Measurements from ENCODE around the gene CYP1B1. TPM values are rescaled to one million over a fixed set of nuclear protein-coding genes. Genes with fewer than 3 reads are reported as not detected.
"Not testable (repeated sequence)": the region's sequence is repeated elsewhere in the genome, so short reads cannot be mapped to it uniquely, and the experiment has no call there.

The CYP1B1 gene
- total RNA-seq, 4 donors from 2014 or later, result 42.8 to 118 (median 54.5) TPM

DNA sequence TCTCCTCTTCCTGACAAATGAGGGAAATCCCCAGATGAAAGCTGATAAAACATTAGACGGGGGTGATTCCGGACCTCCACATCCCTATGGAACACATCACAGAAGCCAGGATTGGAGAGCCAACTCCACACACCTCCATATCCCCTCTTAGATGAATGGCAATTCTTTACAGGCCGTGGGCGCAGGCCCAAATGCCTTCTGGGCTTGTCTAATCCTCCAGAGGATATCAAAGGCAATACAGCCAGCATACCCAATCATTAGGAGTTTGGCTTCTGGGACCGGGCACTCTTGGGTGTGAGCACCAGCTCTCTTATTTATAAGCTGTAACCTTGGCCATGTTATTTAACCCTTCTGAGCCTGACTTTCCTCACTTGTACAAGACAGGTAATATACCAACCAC is 15.0 kb upstream of the CYP1B1 start:
- Histone ChIP-seq H3K9me3 (no peaks in the 10 kb centered on the region), H3K27ac (peak overlapping the region; percentile 69 to 78), H3K4me3 (no peak overlapping the region), H3K36me3 (no peaks in the 10 kb centered on the region), H3K27me3 (no peaks in the 10 kb centered on the region), H3K4me1 (peaks cover 3 to 6% of the 10 kb centered on the region in 2 donors)
- TF ChIP-seq, protein P1, sequence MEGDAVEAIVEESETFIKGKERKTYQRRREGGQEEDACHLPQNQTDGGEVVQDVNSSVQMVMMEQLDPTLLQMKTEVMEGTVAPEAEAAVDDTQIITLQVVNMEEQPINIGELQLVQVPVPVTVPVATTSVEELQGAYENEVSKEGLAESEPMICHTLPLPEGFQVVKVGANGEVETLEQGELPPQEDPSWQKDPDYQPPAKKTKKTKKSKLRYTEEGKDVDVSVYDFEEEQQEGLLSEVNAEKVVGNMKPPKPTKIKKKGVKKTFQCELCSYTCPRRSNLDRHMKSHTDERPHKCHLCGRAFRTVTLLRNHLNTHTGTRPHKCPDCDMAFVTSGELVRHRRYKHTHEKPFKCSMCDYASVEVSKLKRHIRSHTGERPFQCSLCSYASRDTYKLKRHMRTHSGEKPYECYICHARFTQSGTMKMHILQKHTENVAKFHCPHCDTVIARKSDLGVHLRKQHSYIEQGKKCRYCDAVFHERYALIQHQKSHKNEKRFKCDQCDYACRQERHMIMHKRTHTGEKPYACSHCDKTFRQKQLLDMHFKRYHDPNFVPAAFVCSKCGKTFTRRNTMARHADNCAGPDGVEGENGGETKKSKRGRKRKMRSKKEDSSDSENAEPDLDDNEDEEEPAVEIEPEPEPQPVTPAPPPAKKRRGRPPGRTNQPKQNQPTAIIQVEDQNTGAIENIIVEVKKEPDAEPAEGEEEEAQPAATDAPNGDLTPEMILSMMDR (IDR thresholded peaks at IDR 0.05), result no peak
- TF ChIP-seq POLR2A (IDR thresholded peaks at IDR 0.05), result no peak
- DNase-seq, result no peak
- intact Hi-C loops (cut with DNase I; ENCODE audit: low total_unique reads), result no loop called here

DNA sequence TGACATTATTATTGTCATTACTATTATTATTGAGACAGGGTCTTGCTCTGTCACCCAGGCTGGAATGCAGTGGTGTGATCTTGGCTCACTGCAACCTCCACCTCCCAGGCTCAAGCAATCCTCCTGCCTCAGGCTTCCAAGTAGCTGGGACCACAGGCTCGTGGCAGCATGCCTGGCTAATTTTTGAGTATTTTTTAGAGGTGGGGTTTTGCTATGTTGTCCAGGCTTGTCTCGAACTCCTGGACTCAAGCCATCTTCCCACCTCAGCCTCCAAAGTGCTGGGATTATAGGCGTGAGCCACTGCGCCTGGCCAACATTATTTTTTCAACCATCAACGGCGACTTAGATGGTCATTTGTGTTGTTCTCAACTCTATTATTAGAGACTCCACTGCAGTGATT is 14.3 kb upstream of the CYP1B1 start:
- H3K4me1 ChIP-seq; H3K27ac ChIP-seq; DNase-seq; H3K9me3 ChIP-seq; H3K36me3 ChIP-seq; intact Hi-C loops (cut with DNase I; ENCODE audit: low total_unique reads); H3K4me3 ChIP-seq; H3K27me3 ChIP-seq: not testable (repeated sequence)

DNA sequence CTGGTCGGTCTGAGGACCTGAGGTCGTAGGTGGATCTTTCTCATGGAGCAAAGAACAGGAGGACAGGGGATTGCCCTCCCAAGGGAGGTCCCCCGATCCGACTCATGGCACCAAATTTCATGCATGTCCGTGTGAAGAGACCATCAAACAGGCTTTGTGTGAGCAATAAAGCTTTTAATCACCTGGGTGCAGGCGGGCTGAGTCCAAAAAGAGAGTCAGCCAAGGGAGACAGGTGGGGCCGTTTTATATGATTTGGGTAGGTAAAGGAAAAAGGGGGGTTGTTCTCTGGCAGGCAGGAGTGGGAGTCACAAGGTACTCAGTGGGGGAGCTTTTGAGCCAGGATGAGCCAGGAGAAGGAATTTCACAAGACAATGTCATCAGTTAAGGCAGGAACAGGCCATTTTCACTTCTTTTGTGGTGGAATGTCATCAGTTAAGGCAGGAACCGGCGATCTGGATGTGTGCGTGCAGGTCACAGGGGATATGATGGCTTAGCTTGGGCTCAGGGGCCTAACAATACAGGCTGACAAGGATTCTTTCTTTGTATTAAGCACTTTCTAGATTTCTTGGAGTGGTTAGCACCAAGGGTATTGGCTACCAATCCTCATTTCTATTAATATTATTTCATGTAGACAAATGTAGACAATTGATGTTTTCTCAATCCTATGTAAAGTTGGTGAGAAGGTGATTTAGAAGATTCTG is 10.2 kb upstream of the CYP1B1 start:
- H3K27ac ChIP-seq; H3K4me3 ChIP-seq; H3K9me3 ChIP-seq; H3K4me1 ChIP-seq; intact Hi-C loops (cut with DNase I; ENCODE audit: low total_unique reads); H3K36me3 ChIP-seq; DNase-seq; H3K27me3 ChIP-seq: not testable (repeated sequence)

DNA sequence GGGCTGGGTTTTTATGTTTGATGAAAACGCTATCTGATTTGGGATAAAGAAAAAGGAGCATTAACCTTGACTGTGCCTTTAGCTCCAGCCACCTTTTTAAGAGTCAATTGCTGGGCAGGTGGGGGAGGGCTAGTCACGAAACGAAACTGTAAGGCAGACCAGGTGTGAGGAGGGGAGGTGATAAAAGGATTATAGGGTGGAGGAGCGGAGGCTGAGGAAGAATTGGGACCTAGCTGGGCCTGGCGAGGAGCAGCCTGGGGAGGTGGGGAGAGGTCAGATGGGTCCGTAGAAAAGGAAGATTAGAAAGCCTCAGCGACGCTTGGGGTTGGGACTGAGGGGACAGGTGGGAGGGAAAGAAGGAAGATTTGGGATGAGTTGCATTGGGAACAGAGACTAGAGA is 8.6 kb upstream of the CYP1B1 start:
- H3K4me1 ChIP-seq; H3K27ac ChIP-seq; H3K27me3 ChIP-seq; DNase-seq; intact Hi-C loops (cut with DNase I; ENCODE audit: low total_unique reads); H3K4me3 ChIP-seq; H3K36me3 ChIP-seq; H3K9me3 ChIP-seq: not testable (repeated sequence)

DNA sequence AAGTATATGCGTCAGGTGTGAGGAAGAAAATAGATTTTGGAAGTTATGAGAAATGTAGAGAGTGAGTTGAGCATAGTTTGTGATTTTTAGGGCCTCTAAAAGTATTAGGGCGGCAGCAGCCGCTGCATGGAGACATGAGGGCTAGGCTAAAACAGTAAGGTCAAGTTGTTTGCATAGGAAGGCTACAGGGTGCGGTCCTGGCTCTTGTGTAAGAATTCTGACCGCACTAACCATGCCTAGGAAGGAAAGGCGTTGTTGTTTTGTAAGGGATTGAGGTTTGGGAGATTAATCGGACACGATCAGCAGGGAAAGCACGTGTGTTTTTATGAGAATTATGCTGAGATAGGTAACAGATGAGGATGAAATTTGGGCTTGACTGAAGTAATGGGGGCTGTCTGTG is 6.8 kb upstream of the CYP1B1 start:
- intact Hi-C loops (cut with DNase I; ENCODE audit: low total_unique reads); H3K36me3 ChIP-seq; H3K9me3 ChIP-seq; H3K4me3 ChIP-seq; H3K27ac ChIP-seq; DNase-seq; H3K4me1 ChIP-seq; H3K27me3 ChIP-seq: not testable (repeated sequence)

DNA sequence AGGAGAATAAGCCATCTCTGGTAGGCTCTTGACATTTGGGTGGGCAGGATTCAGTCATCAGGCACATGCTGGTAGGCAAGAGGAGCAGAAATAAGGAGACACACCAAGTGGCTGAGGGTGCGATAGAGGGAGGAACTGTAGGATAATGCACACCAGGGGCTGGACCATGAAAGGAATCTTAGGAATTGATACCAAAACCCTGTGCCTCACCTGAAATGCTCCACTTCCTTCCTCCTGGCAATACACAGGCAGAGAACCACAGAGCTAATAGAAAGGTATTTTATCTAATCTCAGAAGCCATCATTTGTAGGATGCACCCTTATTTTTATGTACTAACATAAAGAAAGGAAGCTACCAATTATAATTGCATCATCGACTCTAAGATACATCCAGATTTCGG is 4.4 kb upstream of the CYP1B1 start:
- intact Hi-C loops (cut with DNase I; ENCODE audit: low total_unique reads), result no loop called here
- no peak overlapping the region for H3K27ac ChIP-seq
- TF ChIP-seq, protein P1 (IDR thresholded peaks at IDR 0.05), result no peak
- no peak for TF ChIP-seq POLR2A (IDR thresholded peaks at IDR 0.05)

DNA sequence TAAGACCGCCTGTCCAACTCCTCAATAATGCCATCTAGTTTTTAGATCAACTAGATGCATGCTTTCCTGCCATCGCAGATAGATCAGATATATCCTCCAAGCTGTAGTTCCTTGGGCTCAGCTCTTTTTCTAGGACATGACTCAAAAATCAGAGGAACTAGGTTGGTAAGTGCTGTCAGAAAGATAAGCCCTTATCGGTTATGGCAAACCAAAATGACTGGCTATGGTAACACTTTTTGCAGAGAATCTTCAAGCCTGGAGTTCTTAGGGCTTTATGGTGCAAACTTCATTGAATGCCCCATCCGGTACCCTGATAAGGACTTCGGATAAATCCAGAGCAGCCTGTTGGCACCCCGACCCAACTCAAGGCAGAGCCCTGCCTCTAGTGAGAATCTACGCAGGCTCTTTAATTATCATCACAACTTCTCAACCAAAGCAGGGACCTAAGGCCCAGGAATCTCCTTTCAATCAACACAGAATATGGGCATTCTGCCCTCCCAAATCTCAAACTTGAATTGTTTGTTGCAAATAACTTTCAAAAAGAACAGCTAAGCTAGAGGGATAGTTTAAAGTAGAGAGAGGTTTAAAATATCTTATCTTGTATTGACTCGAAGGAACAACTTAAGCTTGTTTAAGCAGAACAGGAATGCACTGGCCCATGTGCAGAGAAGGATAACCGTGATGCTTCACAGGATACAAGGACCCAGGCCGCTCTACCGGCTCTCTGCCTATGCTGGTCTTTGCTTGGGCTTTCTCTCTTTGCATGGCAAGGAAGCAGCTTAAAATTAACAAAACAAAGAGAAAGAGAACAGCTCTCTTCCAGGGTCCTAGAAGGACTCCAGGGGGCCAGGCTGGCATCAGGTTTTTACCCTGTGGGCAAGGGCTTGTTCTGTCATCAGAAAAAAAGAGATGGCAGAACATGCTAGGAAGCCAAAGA is 3.4 kb upstream of the CYP1B1 start:
- no peak for DNase-seq
- Histone ChIP-seq H3K27me3 (no peaks in the 10 kb centered on the region), H3K27ac (no peak overlapping the region), H3K9me3 (no peaks in the 10 kb centered on the region), H3K4me3 (no peak overlapping the region), H3K4me1 (no peaks in the 10 kb centered on the region), H3K36me3 (no peaks in the 10 kb centered on the region)
- intact Hi-C loops (cut with DNase I; ENCODE audit: low total_unique reads), result no loop called here
- no peak for TF ChIP-seq POLR2A (IDR thresholded peaks at IDR 0.05)
- TF ChIP-seq, protein P1 (IDR thresholded peaks at IDR 0.05), result no peak

More for the DNA sequence above, 4.4 kb upstream of the CYP1B1 start:
- H3K9me3 ChIP-seq, result no peaks in the 10 kb centered on the region
- H3K36me3 ChIP-seq, result no peaks in the 10 kb centered on the region
- no peak for DNase-seq
- no peaks in the 10 kb centered on the region for H3K27me3 ChIP-seq
- H3K4me1 ChIP-seq, result no peaks in the 10 kb centered on the region
- no peak overlapping the region for H3K4me3 ChIP-seq

Measured in uterus (tissue), 4 donors.